ENCODE results near the gene DGKB. TPM values are rescaled to one million over a fixed set of nuclear protein-coding genes. Genes with fewer than 3 reads are reported as not detected.

DGKB gene
- total RNA-seq, 1 experiment from 2014 or later, result not detected

DNA sequence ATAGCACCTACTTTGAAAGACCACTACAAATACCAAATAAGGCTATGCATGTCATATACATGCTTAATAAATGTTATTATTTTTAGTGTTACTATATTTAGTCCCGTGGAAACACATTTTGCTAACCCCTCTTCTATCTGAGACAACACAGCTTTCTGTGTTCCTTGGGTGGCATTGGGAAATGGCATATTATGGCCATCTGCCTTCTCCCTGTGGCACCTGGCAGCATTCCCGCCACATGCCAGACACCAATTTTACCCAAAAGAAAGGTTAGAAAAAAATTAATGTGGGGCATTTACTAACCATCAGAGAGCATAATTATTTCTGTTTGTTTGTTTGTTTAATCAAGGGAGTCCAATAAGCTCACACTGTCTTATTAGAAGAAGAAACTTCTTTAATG lies 744.4 kb downstream of the DGKB start:
- BruUV-seq (replicated peaks), result no TSS peak
- DNase-seq (ENCODE audit: unreplicated experiment), result no peak
- intact Hi-C loops (cut with micrococcal nuclease), result no loop called here
- peaks cover 8% of the 10 kb centered on the region for H3K9me3 Mint-ChIP-seq (ENCODE audit: unreplicated experiment)
- no peaks in the 10 kb centered on the region for H3K36me3 Mint-ChIP-seq (ENCODE audit: insufficient read depth, unreplicated experiment)
- H3K4me3 Mint-ChIP-seq (ENCODE audit: unreplicated experiment), result no peak overlapping the region
- TF ChIP-seq, protein P1, sequence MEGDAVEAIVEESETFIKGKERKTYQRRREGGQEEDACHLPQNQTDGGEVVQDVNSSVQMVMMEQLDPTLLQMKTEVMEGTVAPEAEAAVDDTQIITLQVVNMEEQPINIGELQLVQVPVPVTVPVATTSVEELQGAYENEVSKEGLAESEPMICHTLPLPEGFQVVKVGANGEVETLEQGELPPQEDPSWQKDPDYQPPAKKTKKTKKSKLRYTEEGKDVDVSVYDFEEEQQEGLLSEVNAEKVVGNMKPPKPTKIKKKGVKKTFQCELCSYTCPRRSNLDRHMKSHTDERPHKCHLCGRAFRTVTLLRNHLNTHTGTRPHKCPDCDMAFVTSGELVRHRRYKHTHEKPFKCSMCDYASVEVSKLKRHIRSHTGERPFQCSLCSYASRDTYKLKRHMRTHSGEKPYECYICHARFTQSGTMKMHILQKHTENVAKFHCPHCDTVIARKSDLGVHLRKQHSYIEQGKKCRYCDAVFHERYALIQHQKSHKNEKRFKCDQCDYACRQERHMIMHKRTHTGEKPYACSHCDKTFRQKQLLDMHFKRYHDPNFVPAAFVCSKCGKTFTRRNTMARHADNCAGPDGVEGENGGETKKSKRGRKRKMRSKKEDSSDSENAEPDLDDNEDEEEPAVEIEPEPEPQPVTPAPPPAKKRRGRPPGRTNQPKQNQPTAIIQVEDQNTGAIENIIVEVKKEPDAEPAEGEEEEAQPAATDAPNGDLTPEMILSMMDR (IDR thresholded peaks at IDR 0.05; ENCODE audit: unreplicated experiment), result no peak
- H3K4me1 Mint-ChIP-seq (ENCODE audit: insufficient read depth, unreplicated experiment), result no peaks in the 10 kb centered on the region
- ChIA-PET CTCF (no interaction called here), POLR2A (no interaction called here)
- H3K27me3 Mint-ChIP-seq (ENCODE audit: insufficient read depth, unreplicated experiment), result no peaks in the 10 kb centered on the region
- no peak overlapping the region for H3K27ac Mint-ChIP-seq (ENCODE audit: low read depth, unreplicated experiment)

DNA sequence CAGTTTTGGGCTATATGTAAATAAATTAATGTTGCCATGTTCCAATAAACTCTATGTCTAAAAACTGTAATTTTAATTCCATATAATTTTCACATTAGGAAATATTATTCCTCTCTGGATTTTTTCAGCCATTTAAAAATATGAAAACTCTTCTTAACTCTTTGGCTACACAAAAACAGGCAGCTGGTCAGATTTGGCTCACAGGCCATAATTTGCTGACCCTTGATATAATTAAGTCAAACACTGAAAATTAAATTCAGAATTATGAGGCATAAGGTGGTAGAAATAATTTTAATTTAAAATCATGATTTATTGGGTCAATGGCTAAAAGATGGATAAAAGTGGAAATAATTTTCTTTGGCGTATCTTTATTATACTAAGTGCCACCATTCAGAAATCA lies 746.1 kb downstream of the DGKB start:
- intact Hi-C loops (cut with micrococcal nuclease), result no loop called here

DNA sequence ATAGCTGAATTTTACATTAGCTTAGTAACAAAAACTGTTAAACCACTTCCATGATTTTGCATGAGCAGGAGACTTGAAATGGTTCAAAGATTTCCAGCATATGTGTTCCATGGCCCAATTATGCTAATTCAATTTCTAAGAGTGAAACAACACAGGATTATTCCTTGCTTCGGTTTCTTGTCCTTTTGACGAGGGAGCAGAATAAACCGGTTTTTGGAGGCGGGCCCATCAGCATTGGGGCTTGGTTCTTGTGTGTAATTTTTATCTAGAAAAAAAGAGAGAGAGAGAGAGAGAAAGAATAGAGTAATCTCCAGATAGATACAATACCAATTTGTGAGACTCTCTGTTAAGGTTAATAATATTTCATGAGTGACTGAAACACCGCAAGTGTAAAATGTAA lies 753.6 kb downstream of the DGKB start:
- BruUV-seq (replicated peaks), result no TSS peak
- H3K27me3 Mint-ChIP-seq (ENCODE audit: insufficient read depth, unreplicated experiment), result no peaks in the 10 kb centered on the region
- ChIA-PET CTCF (no interaction called here), POLR2A (interaction anchor here (0.8 kb wide), 1 partner anchor 173 kb away, joined by 3 read pairs; no protein-coding TSS in a partner anchor)
- TF ChIP-seq, protein P1 (IDR thresholded peaks at IDR 0.05; ENCODE audit: unreplicated experiment), result no peak
- H3K27ac Mint-ChIP-seq (ENCODE audit: low read depth, unreplicated experiment), result no peak overlapping the region
- H3K9me3 Mint-ChIP-seq (ENCODE audit: unreplicated experiment), result no peaks in the 10 kb centered on the region
- H3K36me3 Mint-ChIP-seq (ENCODE audit: insufficient read depth, unreplicated experiment), result no peaks in the 10 kb centered on the region
- DNase-seq (ENCODE audit: unreplicated experiment), result no peak
- intact Hi-C loops (cut with micrococcal nuclease), result no loop called here
- no peak overlapping the region for H3K4me3 Mint-ChIP-seq (ENCODE audit: unreplicated experiment)
- H3K4me1 Mint-ChIP-seq (ENCODE audit: insufficient read depth, unreplicated experiment), result no peaks in the 10 kb centered on the region

More for the DNA sequence above, 746.1 kb downstream of the DGKB start:
- Mint-ChIP-seq H3K27ac (ENCODE audit: low read depth, unreplicated experiment) (no peak overlapping the region), H3K36me3 (ENCODE audit: insufficient read depth, unreplicated experiment) (no peaks in the 10 kb centered on the region), H3K27me3 (ENCODE audit: insufficient read depth, unreplicated experiment) (no peaks in the 10 kb centered on the region), H3K4me1 (ENCODE audit: insufficient read depth, unreplicated experiment) (no peaks in the 10 kb centered on the region), H3K4me3 (ENCODE audit: unreplicated experiment) (no peak overlapping the region), H3K9me3 (ENCODE audit: unreplicated experiment) (peaks cover 8% of the 10 kb centered on the region)
- DNase-seq (ENCODE audit: unreplicated experiment), result no peak
- CTCF ChIA-PET, result no interaction called here
- TF ChIP-seq, protein P1 (IDR thresholded peaks at IDR 0.05; ENCODE audit: unreplicated experiment), result no peak
- POLR2A ChIA-PET, result interaction anchor here (0.6 kb wide), 1 partner anchor 65 kb away, joined by 8 read pairs; no protein-coding TSS in a partner anchor
- no TSS peak for BruUV-seq (replicated peaks)

DNA sequence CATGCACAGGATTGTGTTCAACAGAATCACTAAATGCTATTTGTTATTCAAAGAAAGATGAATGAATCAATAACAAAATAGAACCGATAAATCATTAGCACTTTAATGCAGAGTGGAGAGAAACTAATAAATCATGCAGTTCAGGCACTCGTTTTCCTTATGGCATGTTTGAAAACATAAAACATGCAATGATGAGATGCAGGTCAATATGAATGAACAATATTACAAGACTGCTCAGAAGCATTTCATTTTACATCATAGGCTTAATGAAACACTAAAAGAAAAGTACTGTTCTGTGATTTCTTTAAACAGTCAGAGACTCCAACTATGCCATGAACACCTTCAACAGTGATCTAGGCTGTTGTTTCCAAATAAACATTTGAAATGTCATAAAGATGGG lies 755.0 kb downstream of the DGKB start:
- BruUV-seq (replicated peaks), result no TSS peak

More for the DNA sequence above, 755.0 kb downstream of the DGKB start:
- H3K36me3 Mint-ChIP-seq (ENCODE audit: insufficient read depth, unreplicated experiment), result no peaks in the 10 kb centered on the region
- H3K4me3 Mint-ChIP-seq (ENCODE audit: unreplicated experiment), result no peak overlapping the region
- TF ChIP-seq, protein P1 (IDR thresholded peaks at IDR 0.05; ENCODE audit: unreplicated experiment), result no peak
- no peaks in the 10 kb centered on the region for H3K27me3 Mint-ChIP-seq (ENCODE audit: insufficient read depth, unreplicated experiment)
- no peaks in the 10 kb centered on the region for H3K4me1 Mint-ChIP-seq (ENCODE audit: insufficient read depth, unreplicated experiment)
- intact Hi-C loops (cut with micrococcal nuclease), result no loop called here
- no peak overlapping the region for H3K27ac Mint-ChIP-seq (ENCODE audit: low read depth, unreplicated experiment)
- ChIA-PET CTCF (no interaction called here), POLR2A (no interaction called here)
- DNase-seq (ENCODE audit: unreplicated experiment), result no peak
- no peaks in the 10 kb centered on the region for H3K9me3 Mint-ChIP-seq (ENCODE audit: unreplicated experiment)

Data from MCF 10A (cell line).